Memory B cell (primary cell): ENCODE data around the gene GPR34.

ENCODE experiments used
- ATAC-seq: fragments of 150-1000 bp; cut with Tn5 transposase; 2 replicates; pipeline ENCODE4 v1.10.0; 2021; ENCODE audit warnings: low read depth, mild to moderate bottlenecking, moderate library complexity
- DNase-seq, 2 donors: peaks; one replicate each; pipeline ENCODE4 v3.0.0; 2022; ENCODE audit warnings: low spot score in 2 of 2
- H3K27ac Mint-ChIP-seq: one replicate; pipeline ENCODE4 v1.8.0; 2022; ENCODE audit warnings: mild to moderate bottlenecking, moderate library complexity, mixed read lengths
- H3K27me3 Mint-ChIP-seq: one replicate; pipeline ENCODE4 v1.8.0; 2022; ENCODE audit warnings: mixed read lengths
- H3K36me3 Mint-ChIP-seq: one replicate; pipeline ENCODE4 v1.8.0; 2022; ENCODE audit warnings: mild to moderate bottlenecking, mixed read lengths
- H3K4me1 Mint-ChIP-seq: one replicate; pipeline ENCODE4 v1.8.0; 2022; ENCODE audit warnings: mixed read lengths
- H3K4me3 Mint-ChIP-seq: one replicate; pipeline ENCODE4 v1.8.0; 2022; ENCODE audit warnings: mild to moderate bottlenecking, moderate library complexity, mixed read lengths
- H3K9me3 Mint-ChIP-seq: one replicate; pipeline ENCODE4 v1.8.0; 2022; ENCODE audit warnings: mixed read lengths

Gene GPR34

GRCh38 chrX:41732260-41732659 is 43.5 kb downstream of the GPR34 start:
- peaks cover 18% of the 10 kb centered on the region for H3K4me1 Mint-ChIP-seq
- H3K27ac Mint-ChIP-seq, result peak overlapping the region; percentile 77
- H3K4me3 Mint-ChIP-seq, result peak overlapping the region; percentile 14
- no peak for ATAC-seq
- DNase-seq, result no peak
- H3K36me3 Mint-ChIP-seq, result no peaks in the 10 kb centered on the region
- H3K9me3 Mint-ChIP-seq, result no peaks in the 10 kb centered on the region
- no peaks in the 10 kb centered on the region for H3K27me3 Mint-ChIP-seq

- peak; percentile 94 for ATAC-seq
- peak; percentile 27 to 56 for DNase-seq
- peak overlapping the region; percentile 71 for H3K4me3 Mint-ChIP-seq
Observed at GRCh38 chrX:41733939-41734338, 45.2 kb downstream of the GPR34 start.

GRCh38 chrX:41734530-41734929 is 45.8 kb downstream of the GPR34 start:
- peak; percentile 22 for ATAC-seq
- no peaks in the 10 kb centered on the region for H3K27me3 Mint-ChIP-seq
- no peaks in the 10 kb centered on the region for H3K36me3 Mint-ChIP-seq
- H3K27ac Mint-ChIP-seq, result peak overlapping the region; percentile 88
- peak overlapping the region; percentile 71 for H3K4me3 Mint-ChIP-seq
- H3K4me1 Mint-ChIP-seq, result peaks cover 18% of the 10 kb centered on the region
- no peak for DNase-seq
- H3K9me3 Mint-ChIP-seq, result no peaks in the 10 kb centered on the region

More at GRCh38 chrX:41733939-41734338, 45.2 kb downstream of the GPR34 start:
- Mint-ChIP-seq H3K27ac (peak overlapping the region; percentile 88), H3K36me3 (no peaks in the 10 kb centered on the region), H3K9me3 (no peaks in the 10 kb centered on the region), H3K4me1 (peaks cover 18% of the 10 kb centered on the region), H3K27me3 (no peaks in the 10 kb centered on the region)

- peaks cover 23% of the 10 kb centered on the region for H3K4me1 Mint-ChIP-seq
- no peaks in the 10 kb centered on the region for H3K27me3 Mint-ChIP-seq
- DNase-seq (no peak), ATAC-seq (no peak)
- no peak overlapping the region for H3K4me3 Mint-ChIP-seq
- no peaks in the 10 kb centered on the region for H3K9me3 Mint-ChIP-seq
- peak overlapping the region; percentile 7 for H3K27ac Mint-ChIP-seq
- no peaks in the 10 kb centered on the region for H3K36me3 Mint-ChIP-seq
Observed at GRCh38 chrX:41737065-41737464, 48.3 kb downstream of the GPR34 start.

- Mint-ChIP-seq H3K9me3 (no peaks in the 10 kb centered on the region), H3K27me3 (no peaks in the 10 kb centered on the region), H3K27ac (no peak overlapping the region), H3K4me1 (peaks cover 19% of the 10 kb centered on the region), H3K36me3 (peaks cover 2% of the 10 kb centered on the region), H3K4me3 (no peak overlapping the region)
- ATAC-seq (no peak), DNase-seq (no peak)
Observed at GRCh38 chrX:41739871-41740270, 51.1 kb downstream of the GPR34 start.
